GM21423 (cell line): ENCODE results near the gene MSX1.

Source experiments
- ATAC-seq: cut with Tn5 transposase; IDR thresholded peaks from one replicate; pipeline ENCODE4 v1.9.1; 2021; ENCODE audit warnings: mild to moderate bottlenecking, moderate library complexity; ENCODE audit not compliant: unreplicated experiment

MSX1 gene

GRCh38 chr4:4856071-4857000 is 3.1 kb upstream of the MSX1 start:
- ATAC-seq = no peak

- no peak for ATAC-seq
Measured at GRCh38 chr4:4857001-4857808, 2.3 kb upstream of the MSX1 start.

GRCh38 chr4:4857809-4858508 is 1.5 kb upstream of the MSX1 start:
- no peak for ATAC-seq

- ATAC-seq = no peak
Measured at GRCh38 chr4:4858527-4859324, 739 bp upstream of the MSX1 start.

GRCh38 chr4:4859799-4860599 is 534 bp downstream of the MSX1 start:
- peak; percentile 29 for ATAC-seq

GRCh38 chr4:4860600-4861389 is 1.3 kb downstream of the MSX1 start:
- no peak for ATAC-seq

- no peak for ATAC-seq
Measured at GRCh38 chr4:4861390-4862018, 2.0 kb downstream of the MSX1 start.

- ATAC-seq = no peak
Measured at GRCh38 chr4:4862071-4862551, 2.6 kb downstream of the MSX1 start.

- ATAC-seq = no peak
Measured at GRCh38 chr4:4862665-4863482, 3.4 kb downstream of the MSX1 start.

GRCh38 chr4:4864443-4864939 is 5.0 kb downstream of the MSX1 start:
- ATAC-seq = no peak

- ATAC-seq = no peak
Measured at GRCh38 chr4:4864940-4865704, 5.7 kb downstream of the MSX1 start.

GRCh38 chr4:4865705-4866123 is 6.2 kb downstream of the MSX1 start:
- no peak for ATAC-seq

- no peak for ATAC-seq
Measured at GRCh38 chr4:4866124-4866865, 6.8 kb downstream of the MSX1 start.

- no peak for ATAC-seq
Measured at GRCh38 chr4:4866866-4867374, 7.5 kb downstream of the MSX1 start.

- ATAC-seq = no peak
Measured at GRCh38 chr4:4867375-4868039, 8.0 kb downstream of the MSX1 start.
